Measurements from ENCODE around the gene ATG2A.

- TF ChIP-seq CTCF (IDR thresholded peaks at IDR 0.05), result no peak
- no peak for TF ChIP-seq ZFX (IDR thresholded peaks at IDR 0.05; ENCODE audit: borderline replicate concordance)
Observed at GRCh38 chr11:64848214-64848825, 68.7 kb downstream of the ATG2A start.

All from 22Rv1 (cell line).